Lung microvascular endothelial cell (primary cell): Measurements from ENCODE around the gene SCAF11. TPM values are rescaled to one million over a fixed set of nuclear protein-coding genes. Genes with fewer than 3 reads are reported as not detected.
A peak's percentile ranks its signal among the peaks of the same experiment; 100 is the strongest.
"Not testable (repeated sequence)": the region's sequence is repeated elsewhere in the genome, so short reads cannot be mapped to it uniquely, and the experiment has no call there.

Experiments used
- DNase-seq, 2 donors: peaks; one replicate each; pipeline versions ENCODE4 v3.0.0 to v3.0.0-alpha.2; 2010; ENCODE audit warnings: low read depth in 2 of 2
- total RNA-seq: library from RNA; depleted of rRNA; stranded (reverse); fragments of >200 nt; gene quantifications from 2 replicates; pipeline ENCODE4 v1.2.1, GENCODE V29; 2014

SCAF11 gene
- 31.8 and 44.0 TPM in 2 replicates for total RNA-seq

DNA sequence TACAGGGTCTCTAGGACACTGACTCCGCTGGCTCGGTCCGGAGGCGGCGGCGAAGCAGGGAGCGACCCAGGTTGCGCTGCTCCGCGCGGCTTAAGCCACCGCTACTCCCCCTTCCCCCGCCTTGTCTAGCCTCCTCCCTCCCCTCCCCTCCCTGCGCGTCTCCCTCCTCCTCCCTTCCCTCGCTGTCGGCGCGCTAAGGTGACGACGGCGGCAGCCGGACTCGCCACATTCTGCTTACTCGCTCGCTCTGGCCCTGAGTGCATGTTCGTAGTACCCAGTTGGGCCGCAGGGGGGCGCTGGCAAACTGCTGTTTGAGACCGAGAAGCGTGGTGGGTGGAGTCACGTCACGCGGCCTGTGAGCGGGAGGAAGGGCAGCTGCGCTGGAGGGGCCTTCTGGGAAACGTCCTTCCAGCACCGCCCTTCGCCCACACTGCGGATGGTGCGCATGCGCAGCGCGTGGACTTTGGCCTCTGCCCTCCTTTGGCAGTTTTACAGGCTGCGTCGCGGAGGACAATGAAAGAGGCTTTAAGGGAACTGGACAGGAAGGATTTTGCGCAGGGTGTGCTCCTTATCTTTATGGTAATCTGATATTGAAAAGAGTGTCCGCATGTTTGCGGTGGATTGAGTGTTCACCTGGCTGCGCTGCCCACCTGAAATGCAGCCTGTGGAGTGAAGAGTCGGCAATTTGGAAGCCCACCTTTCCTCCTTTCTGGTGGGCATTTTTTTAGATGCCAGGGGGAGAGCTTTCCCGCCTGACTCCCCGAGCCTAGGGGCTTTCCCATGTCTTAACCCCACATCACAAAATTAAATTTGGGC, at the start of gene SCAF11:
Gene SCAF11, minus strand, starts transcription at position 107 of the 816 bp plus-strand sequence. CDS start 26,407 bp downstream, outside the sequence.
- peak; percentile 100 for DNase-seq

GRCh38 chr12:46037066-46037465, 46.7 kb upstream of the SCAF11 start:
- not testable (repeated sequence) for DNase-seq

- DNase-seq = no peak
Measured at GRCh38 chr12:46027172-46027571, 36.8 kb upstream of the SCAF11 start.

DNA sequence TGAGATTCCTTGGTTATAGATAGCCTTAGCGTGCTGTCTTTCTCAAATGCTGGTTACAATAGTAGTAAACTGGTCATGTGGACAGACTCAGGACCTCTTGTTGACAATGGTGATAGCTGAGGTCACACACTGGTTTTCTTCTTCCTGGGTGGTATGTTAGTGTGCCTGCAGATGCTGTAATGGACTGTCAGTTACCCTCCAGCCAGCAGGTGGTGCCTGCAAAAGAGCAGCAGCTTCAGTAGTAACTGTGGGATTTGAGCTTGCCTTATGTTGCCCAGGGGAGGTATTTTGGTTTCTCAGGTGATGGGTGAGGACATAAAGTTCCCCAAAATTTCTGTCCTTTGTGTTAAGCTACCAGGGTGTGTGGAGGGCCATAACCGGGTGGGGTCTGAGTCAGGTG, 33.7 kb upstream of the SCAF11 start:
- DNase-seq = no peak

GRCh38 chr12:46020768-46021167, 30.4 kb upstream of the SCAF11 start:
- DNase-seq = no peak

GRCh38 chr12:46018712-46019111, 28.3 kb upstream of the SCAF11 start:
- not testable (repeated sequence) for DNase-seq

DNA sequence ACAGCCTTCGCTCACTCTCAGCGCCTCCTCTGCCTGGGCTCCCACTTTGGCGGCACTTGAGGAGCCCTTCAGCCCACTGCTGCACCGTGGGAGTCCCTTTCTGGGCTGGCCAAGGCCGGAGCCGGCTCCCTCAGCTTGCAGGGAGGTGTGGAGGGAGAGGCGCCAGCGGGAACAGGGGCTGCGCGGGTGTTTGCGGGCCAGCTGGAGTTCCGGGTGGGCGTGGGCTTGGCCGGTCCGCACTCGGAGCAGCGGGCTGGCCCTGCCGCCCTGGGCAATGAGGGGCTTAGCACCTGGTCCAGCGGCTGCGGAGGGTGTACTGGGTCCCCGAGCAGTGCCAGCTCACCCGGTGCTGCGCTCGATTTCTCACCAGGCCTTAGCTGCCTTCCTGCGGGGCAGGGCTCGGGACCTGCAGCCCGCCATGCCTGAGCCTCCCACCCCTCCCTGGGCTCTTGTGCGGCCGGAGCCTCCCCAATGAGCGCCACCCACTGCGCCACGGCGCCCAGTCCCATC, 27.5 kb upstream of the SCAF11 start:
- DNase-seq = not testable (repeated sequence)

- DNase-seq = no peak
Measured at GRCh38 chr12:46005823-46006222, 15.4 kb upstream of the SCAF11 start.

- peak; percentile 42 to 46 for DNase-seq
Measured at GRCh38 chr12:46005151-46005797, 14.9 kb upstream of the SCAF11 start.

DNA sequence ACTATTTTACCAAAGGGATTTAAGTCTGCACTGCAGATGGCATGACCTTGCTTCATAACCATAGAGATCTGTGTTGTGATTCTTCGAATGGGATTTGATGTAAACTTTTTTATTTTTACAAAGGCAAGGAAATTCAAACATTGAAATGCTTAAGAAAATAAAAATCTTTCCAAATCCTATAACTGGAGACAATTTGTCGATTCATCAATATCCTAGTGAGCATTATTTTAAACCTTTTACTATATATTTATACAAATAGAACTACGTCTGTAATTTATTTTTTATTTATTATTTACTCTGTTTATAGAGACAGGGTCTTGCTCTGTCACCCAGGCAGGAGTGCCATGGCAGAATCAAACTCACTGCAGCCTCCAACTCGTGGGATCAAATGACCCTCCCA, 14.3 kb upstream of the SCAF11 start:
- no peak for DNase-seq

GRCh38 chr12:46000076-46000475, 9.7 kb upstream of the SCAF11 start:
- DNase-seq = not testable (repeated sequence)

DNA sequence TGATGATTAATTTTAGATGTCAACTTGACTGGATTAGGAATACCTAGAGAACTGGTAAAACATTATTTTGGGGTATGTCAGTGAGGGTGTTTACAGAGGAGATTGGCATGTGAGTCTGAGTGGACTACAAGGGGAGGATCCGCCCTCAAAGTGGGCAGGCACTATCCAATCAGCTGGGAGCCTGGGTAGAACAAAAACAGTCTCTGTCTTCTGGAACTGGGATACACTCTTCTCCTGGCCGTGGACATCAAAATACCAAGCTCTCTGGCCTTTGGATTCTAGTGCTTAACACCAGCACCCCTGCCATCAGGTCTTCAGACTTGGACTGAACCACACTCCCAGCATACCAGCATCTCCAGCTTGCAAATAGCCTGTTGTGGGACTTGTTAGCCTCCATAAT, 4.4 kb upstream of the SCAF11 start:
- DNase-seq = no peak

DNA sequence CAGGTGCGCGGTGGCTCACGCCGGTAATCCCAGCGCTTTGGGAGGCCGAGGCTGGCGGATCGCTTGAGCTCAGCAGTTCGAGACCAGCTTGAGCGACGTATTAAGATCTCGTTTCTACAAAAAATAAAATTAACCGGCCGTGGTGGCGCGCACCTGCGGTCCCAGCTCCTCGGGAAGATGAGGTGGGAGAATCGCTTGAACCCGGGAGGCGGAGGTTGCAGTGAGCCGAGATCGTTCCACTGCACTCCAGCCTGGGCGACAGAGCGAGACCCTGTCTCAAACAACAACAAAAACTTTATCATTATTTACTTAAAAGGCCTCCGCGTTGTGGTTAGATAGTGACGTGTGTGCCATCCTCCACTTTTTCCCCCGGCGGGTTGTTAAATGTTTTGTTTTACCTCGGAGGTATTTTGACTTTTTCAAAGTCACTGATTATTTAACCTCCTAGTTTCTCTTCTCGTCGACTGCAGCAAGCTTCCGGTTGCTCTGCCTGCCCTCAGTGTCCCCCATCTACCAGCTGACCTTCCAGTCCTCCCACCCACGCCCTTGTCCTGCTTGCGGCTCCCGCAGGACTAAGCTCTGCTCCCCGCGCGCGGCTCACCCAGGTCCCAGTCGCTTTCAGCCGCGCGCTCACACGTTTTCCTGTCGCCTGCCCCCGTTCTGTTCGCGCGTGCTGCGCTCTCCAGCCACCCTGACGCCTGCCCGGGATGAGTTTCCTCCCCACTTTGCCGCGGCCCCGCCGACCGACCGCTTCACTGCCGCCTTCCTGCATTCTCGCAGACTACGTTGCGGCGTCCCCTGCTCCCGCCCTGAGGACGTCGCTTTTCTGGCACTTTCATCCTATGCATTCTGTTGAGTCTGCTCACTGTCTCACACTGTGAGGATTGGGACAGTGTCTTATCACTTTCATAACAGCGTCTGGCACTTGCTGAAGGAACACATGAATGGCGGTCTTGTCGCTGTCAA, 1.2 kb upstream of the SCAF11 start:
- peak; percentile 76 to 89 for DNase-seq

DNA sequence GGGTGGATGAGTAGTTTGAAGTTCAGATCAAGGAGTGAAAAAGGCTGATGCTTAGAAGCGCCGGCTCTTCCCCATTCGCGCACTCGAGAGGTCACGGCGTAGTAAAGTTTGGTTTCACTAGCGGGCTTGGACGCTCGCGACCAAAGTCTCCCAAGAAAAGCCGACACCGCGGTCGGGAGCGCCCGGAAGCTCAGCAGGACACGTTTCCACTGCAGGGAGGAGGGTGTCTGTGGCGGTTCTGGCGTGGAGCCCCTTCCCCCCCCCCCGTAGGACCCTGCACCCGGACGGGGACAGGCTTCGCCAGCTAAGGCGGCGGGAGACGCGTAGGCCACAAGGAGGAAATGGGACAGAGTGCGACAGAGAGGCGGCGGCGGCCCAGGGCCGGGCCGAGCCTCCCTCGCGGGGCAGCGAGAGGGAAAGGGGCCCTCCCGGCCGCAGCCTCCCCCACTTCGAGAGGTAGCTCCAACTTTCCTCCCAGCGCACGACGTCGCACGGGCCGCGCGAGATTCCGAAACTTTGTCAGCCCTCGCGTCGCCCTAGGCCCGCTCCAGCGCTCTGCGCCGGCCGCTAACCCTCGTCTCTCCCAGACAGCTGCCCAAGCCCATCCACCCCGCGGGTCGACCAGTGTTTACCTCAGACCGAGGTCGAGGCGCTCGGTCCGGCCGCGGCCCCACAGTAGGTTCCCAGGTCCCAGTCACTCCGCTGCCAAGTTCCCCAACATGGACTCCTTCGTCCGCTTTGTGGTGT, 480 bp downstream of the SCAF11 start:
- peak; percentile 65 to 71 for DNase-seq

DNA sequence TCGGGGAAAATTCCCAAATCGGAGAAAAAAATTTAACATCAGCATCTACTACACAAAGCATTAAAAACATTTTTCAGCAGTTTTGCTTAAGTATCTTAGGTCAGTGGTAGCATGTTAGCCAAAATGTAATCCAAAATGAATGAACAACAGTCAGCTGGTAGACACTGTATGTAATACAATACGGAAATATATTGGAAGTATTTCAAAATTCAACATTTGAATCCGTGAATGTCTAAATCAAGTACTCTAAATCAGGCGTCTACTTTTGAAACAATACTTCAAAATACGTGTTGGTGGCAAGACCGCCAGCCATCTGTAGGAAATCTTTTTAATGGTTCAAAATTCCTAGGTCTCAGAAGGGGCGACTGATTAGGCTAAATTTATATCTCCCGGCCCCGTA, 1.1 kb downstream of the SCAF11 start:
- peak in 1 of 2 donors; percentile 14 for DNase-seq

DNA sequence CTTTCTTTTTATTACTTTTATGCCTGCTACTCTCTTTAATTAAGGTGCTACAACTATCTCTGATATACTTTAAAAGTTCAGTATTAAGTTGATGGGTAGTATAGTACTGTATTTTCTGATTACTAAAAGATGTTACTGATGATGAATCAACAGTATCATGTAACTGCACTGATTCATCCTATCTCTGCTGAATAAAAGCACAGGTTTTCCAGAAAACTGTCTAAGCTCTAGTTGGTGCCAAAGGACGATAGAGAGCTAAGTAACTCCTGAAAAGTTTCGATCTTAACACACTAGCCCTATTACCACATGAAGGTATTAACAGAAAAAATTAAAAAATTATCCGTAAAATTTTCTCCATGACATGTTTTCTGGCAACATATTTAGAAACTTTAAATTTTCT, 2.1 kb downstream of the SCAF11 start:
- DNase-seq = peak in 1 of 2 donors; percentile 25

GRCh38 chr12:45987340-45987727, 3.0 kb downstream of the SCAF11 start:
- DNase-seq = no peak

DNA sequence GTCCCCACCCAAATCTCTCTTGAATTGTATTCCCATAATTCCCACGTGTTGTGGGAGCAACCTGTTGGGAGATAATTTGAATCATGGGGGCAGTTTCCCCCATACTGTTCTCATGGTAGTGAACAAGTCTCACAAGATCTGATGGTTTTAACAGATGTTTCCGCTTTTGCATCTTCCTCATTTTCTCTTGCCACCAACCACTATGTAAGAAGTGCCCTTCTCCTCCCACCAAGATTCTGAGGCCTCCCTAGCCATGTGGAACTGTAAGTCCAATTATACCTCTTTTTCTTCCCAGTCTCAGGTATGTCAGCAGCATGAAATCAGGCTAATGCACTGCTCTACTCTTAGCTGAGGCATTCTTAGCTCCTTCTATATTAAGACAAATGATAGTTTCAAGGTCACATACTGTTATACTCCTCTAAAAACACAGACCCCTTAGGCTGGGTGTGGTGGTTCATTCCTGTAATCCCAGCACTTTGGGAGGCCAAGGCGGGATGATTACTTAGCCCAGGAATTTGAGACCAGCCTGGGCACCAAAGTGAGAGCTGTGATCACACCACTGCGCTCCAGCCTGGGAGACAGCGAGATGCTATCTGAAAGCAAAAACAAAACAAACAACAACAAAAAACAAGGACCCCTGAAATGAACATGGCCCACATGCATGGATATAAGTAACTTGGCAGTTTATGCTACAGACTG, 3.6 kb downstream of the SCAF11 start:
- DNase-seq = no peak

- DNase-seq = peak; percentile 3 to 61
Measured at GRCh38 chr12:45981075-45981837, 9.1 kb downstream of the SCAF11 start.
